Vagina (tissue), 2 donors: ENCODE measurements around the gene RPRD1B. TPM values are rescaled to one million over a fixed set of nuclear protein-coding genes. Genes with fewer than 3 reads are reported as not detected.

Experiments
- DNase-seq, 2 donors: peaks; one replicate each; pipeline ENCODE4 v3.0.0-alpha.2; 2017; ENCODE audit errors: extremely low spot score in 2 of 2
- H3K27ac ChIP-seq: fragments of 200-600 bp; sonication (generic); one replicate; pipeline ENCODE4 v1.5.1; 2019
- H3K27me3 ChIP-seq: fragments of 200-600 bp; sonication (generic); one replicate; pipeline ENCODE4 v1.5.1; 2019
- H3K36me3 ChIP-seq, 2 donors: fragments of 200-600 bp; sonication (generic); one replicate each; pipeline ENCODE4 v1.5.1; 2017 to 2019
- H3K4me1 ChIP-seq: fragments of 200-600 bp; sonication (generic); one replicate; pipeline ENCODE4 v1.5.1; 2019
- H3K4me3 ChIP-seq, 2 donors: fragments of 200-600 bp; sonication (generic); 1 replicate in 1 of 2; 2 replicates in 1 of 2; pipeline ENCODE4 v1.5.1; 2016 to 2019
- H3K9me3 ChIP-seq: fragments of 200-600 bp; sonication (generic); one replicate; pipeline ENCODE4 v1.5.1; 2019
- POLR2A ChIP-seq, 2 donors: fragments of 450-650 bp; IDR thresholded peaks; one replicate each; pipeline ENCODE4 v1.6.1; 2017; ENCODE audit warnings: antibody characterized with exemption in 2 of 2, mild to moderate bottlenecking in 2 of 2, moderate library complexity in 2 of 2
- POLR2AphosphoS5 ChIP-seq, 2 donors: sonication (generic); formaldehyde crosslinking; IDR thresholded peaks; one replicate each; pipeline ENCODE4 v1.9.0; 2017; ENCODE audit warnings: antibody characterized with exemption in 2 of 2, mild to moderate bottlenecking in 2 of 2, low read depth in 1 of 2; ENCODE audit not compliant: insufficient read depth in 1 of 2
- intact Hi-C: fragments of 100-400 bp; cut with DNase I; formaldehyde crosslinking; loops from one replicate; pipeline ENCODE4 v1.15.1; 2023
- total RNA-seq: library from RNA; depleted of rRNA; stranded (reverse); fragments of >200 nt; gene quantifications from one replicate; pipeline ENCODE4 v1.2.3, GENCODE V29; 2016
- TF ChIP-seq, protein P1 (sequence below), 3 experiments: fragments of 450-650 bp in 2 of 3; fragments of 200-600 bp in 1 of 3; sonication (generic) in 1 of 3; IDR thresholded peaks; one replicate each; pipeline ENCODE4 v1.5.1; 2017 to 2019; ENCODE audit warnings: antibody characterized with exemption in 3 of 3, mild to moderate bottlenecking in 2 of 3, moderate library complexity in 2 of 3

Gene RPRD1B
- total RNA-seq, 1 donor from 2014 or later, result 23.8 TPM

- H3K9me3 ChIP-seq, result no peaks in the 10 kb centered on the region
- intact Hi-C loops, result loop anchor here (5.0 to 10.0 kb wide), 2 partner anchors 162 to 265 kb away; no protein-coding TSS in a partner anchor
- peaks cover 0 to 46% of the 10 kb centered on the region in 2 donors for H3K36me3 ChIP-seq
- no peak overlapping the region for H3K27ac ChIP-seq
- H3K27me3 ChIP-seq, result no peaks in the 10 kb centered on the region
- TF ChIP-seq, protein P1, sequence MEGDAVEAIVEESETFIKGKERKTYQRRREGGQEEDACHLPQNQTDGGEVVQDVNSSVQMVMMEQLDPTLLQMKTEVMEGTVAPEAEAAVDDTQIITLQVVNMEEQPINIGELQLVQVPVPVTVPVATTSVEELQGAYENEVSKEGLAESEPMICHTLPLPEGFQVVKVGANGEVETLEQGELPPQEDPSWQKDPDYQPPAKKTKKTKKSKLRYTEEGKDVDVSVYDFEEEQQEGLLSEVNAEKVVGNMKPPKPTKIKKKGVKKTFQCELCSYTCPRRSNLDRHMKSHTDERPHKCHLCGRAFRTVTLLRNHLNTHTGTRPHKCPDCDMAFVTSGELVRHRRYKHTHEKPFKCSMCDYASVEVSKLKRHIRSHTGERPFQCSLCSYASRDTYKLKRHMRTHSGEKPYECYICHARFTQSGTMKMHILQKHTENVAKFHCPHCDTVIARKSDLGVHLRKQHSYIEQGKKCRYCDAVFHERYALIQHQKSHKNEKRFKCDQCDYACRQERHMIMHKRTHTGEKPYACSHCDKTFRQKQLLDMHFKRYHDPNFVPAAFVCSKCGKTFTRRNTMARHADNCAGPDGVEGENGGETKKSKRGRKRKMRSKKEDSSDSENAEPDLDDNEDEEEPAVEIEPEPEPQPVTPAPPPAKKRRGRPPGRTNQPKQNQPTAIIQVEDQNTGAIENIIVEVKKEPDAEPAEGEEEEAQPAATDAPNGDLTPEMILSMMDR (IDR thresholded peaks at IDR 0.05), result no peak
- TF ChIP-seq POLR2AphosphoS5 (IDR thresholded peaks at IDR 0.05; ENCODE audit: insufficient read depth in 1 of 2, low read depth in 1 of 2) (no peak), POLR2A (IDR thresholded peaks at IDR 0.05) (no peak)
- no peak overlapping the region for H3K4me3 ChIP-seq
- no peak for DNase-seq
- no peaks in the 10 kb centered on the region for H3K4me1 ChIP-seq
These were observed 26.3 kb downstream of the RPRD1B start for GRCh38 chr20:38059832-38060231.

GRCh38 chr20:38060536-38060935, 27.0 kb downstream of the RPRD1B start:
- Histone ChIP-seq H3K36me3 (peaks cover 0 to 50% of the 10 kb centered on the region in 2 donors), H3K27ac (no peak overlapping the region), H3K27me3 (no peaks in the 10 kb centered on the region), H3K9me3 (no peaks in the 10 kb centered on the region), H3K4me1 (no peaks in the 10 kb centered on the region), H3K4me3 (no peak overlapping the region)
- no peak for DNase-seq
- intact Hi-C loops, result no loop called here
- TF ChIP-seq POLR2A (IDR thresholded peaks at IDR 0.05) (no peak), POLR2AphosphoS5 (IDR thresholded peaks at IDR 0.05; ENCODE audit: insufficient read depth in 1 of 2, low read depth in 1 of 2) (no peak)
- TF ChIP-seq, protein P1 (IDR thresholded peaks at IDR 0.05), result no peak

- Histone ChIP-seq H3K4me3 (no peak overlapping the region), H3K36me3 (peaks cover 0 to 54% of the 10 kb centered on the region in 2 donors), H3K27ac (no peak overlapping the region), H3K27me3 (no peaks in the 10 kb centered on the region), H3K4me1 (no peaks in the 10 kb centered on the region), H3K9me3 (no peaks in the 10 kb centered on the region)
- DNase-seq, result no peak
- intact Hi-C loops, result no loop called here
- TF ChIP-seq POLR2AphosphoS5 (IDR thresholded peaks at IDR 0.05; ENCODE audit: insufficient read depth in 1 of 2, low read depth in 1 of 2) (no peak), POLR2A (IDR thresholded peaks at IDR 0.05) (no peak)
- TF ChIP-seq, protein P1 (IDR thresholded peaks at IDR 0.05), result no peak
These were observed 27.6 kb downstream of the RPRD1B start for GRCh38 chr20:38061109-38061508.

- no peaks in the 10 kb centered on the region for H3K9me3 ChIP-seq
- no peak overlapping the region for H3K4me3 ChIP-seq
- DNase-seq, result peak in 1 of 2 donors; percentile 37
- TF ChIP-seq POLR2AphosphoS5 (IDR thresholded peaks at IDR 0.05; ENCODE audit: insufficient read depth in 1 of 2, low read depth in 1 of 2), result no peak
- H3K27me3 ChIP-seq, result no peaks in the 10 kb centered on the region
- no peaks in the 10 kb centered on the region for H3K4me1 ChIP-seq
- peaks cover 0 to 68% of the 10 kb centered on the region in 2 donors for H3K36me3 ChIP-seq
- intact Hi-C loops, result no loop called here
- no peak overlapping the region for H3K27ac ChIP-seq
These were observed 29.3 kb downstream of the RPRD1B start for GRCh38 chr20:38062890-38063289.

- Histone ChIP-seq H3K9me3 (no peaks in the 10 kb centered on the region), H3K27ac (no peak overlapping the region), H3K36me3 (peaks cover 0 to 68% of the 10 kb centered on the region in 2 donors), H3K4me3 (no peak overlapping the region), H3K4me1 (no peaks in the 10 kb centered on the region), H3K27me3 (no peaks in the 10 kb centered on the region)
- intact Hi-C loops, result no loop called here
- TF ChIP-seq, protein P1 (IDR thresholded peaks at IDR 0.05), result no peak
- TF ChIP-seq POLR2AphosphoS5 (IDR thresholded peaks at IDR 0.05; ENCODE audit: insufficient read depth in 1 of 2, low read depth in 1 of 2) (no peak), POLR2A (IDR thresholded peaks at IDR 0.05) (no peak)
- peak in 1 of 2 donors; percentile 42 for DNase-seq
These were observed 30.5 kb downstream of the RPRD1B start for GRCh38 chr20:38063911-38064530.
